ENCODE measurements around the gene DIRAS1.

DNA sequence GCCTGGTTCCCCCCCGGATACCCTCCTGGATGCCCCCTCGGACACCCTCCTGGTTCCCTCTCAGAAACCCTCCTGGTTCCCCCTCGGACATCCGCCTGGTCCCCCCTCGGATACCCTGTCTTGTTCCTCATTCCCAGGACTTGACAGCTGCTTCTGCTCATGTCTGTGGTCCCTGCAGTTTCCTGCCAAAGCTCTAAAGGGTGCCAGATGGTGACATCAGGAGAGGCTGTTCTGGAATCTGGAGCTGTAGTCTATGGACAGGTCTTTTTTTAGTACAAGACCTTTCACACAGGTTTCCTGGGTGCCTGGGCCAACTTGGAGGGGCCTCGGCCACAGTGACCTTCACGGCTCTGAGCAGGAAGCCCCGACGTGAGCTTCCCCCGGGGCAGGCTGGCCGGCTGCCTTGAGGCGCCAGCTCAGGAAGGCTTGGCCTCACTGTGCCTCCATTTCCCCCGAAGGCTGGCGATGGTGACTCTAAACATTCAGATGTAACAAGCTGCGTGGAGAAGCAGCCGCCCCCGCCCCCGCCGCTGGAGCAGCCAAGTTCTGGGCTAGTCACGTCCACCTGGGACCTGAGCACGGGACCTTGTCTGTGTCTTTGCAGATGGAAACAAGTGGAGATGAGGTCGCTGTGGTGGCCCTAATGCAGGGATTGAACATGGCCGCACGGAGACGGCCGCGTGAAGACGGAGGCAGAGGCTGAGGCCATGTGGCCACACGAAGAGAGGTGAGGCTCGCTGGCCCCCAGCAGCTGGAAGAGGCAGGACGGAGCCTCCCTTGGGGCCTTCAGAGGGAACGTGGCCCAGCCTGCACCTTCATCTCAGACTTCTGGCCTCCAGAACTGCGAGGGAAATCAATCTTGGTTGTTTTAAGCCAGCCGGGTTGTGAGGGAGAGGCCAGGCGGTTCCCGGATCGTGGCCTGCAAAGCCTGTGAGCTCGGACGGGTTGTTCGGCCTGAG lies 49.2 kb upstream of the DIRAS1 start:
- TF ChIP-seq CTCF (IDR thresholded peaks at IDR 0.05) (no peak), POLR2A (IDR thresholded peaks at IDR 0.05) (no peak)
